ENCODE measurements around the gene RAB19.
A peak's percentile ranks its signal among the peaks of the same experiment; 100 is the strongest.

Gene RAB19

DNA sequence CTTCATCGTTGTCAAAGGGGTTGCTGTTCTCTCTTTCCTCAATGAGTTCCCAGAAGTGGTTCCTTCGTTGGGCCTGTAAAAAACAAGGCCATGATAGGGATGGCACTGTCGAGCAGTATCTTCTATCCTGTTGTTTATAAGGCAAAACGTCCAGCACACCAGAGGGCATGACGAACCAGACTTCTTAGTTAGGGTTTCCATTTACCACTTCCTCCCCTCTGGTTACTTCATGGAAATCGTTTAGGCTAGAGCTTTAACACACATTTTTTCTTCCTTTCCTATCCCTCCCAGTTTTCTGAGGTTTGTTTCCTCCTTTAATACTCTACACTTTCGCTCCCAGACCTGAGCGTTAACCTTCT, 50.8 kb downstream of the RAB19 start:
- no peak for DNase-seq

DNA sequence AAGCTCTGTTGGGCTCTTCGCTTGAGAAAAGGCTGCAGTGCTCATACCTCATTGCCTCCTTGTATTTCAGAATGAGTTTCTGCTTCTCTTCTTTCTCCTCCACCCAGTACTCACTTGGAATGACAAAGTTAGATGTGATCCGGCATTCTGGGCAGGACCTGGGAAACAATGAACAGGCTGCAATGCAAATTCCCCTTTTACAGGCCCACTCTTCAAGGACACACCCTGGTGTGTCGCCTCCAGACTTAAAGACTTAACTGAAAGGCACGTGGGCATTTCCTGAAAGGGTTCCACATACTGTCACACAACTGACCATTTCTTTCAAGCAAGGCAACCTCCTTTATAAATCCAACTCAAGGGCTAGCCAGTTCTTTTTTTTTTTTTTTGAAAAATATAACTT, 51.9 kb downstream of the RAB19 start:
- no peak for DNase-seq

DNA sequence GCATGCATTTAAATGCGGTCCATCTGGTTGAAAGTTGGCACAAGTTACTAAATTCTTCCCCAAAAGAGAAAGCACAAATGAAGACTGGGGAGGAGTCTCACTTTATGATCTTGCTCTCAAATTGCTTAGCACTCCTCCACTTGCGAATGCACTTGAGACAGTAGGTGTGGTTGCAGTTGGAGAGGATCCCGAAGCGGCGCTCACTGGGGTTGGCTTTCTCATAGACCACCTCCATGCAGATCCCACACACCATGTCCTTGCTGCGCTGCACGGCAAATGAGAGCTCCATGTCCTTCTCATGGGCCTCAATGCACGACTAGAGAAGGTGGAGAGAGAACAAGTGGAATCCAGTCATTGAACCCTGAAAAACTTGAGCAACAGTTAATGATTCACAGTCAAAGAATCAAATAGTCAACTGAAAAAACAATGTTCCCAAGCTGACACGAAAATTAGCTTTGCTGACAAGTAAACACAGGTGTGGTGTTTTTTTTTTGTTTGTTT, 52.7 kb downstream of the RAB19 start:
- DNase-seq, result no peak

DNA sequence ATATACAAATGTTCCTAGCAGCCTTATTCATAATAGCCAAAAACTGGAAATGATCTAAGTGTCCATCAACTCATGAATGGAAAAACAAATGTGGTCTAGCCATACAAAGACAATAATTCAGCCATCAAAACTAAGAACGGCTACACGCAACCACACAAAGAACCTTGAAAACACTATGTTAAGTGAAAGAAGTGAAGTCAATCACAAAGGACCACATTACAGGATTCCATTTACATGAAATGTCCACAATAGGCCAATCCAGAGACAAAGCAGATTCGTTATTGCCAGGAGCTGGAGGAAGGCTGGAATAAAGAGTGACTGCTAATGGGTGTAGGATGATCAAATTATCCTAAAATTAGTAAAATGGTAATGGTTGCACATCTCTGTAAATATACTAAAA, 54.3 kb downstream of the RAB19 start:
- DNase-seq, result no peak

DNA sequence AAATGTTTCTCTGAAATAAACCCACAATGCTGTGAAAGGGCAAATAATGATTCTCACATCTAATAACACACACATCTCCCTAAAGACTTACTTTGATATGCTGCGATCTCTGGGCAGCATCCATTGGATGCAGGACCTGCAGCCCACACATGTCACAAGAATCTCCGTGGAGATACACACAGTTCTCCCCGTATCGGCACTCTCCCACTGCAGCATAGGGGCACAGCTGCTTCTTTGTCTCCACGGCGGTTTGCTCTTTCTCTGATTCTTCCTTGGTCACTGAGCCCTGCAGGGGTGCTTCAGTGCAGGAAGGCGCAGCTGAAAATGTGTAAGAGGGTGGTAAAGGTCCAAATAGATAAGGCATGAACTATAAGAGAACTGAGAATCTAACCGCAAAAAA, 55.1 kb downstream of the RAB19 start:
- DNase-seq, result no peak

DNA sequence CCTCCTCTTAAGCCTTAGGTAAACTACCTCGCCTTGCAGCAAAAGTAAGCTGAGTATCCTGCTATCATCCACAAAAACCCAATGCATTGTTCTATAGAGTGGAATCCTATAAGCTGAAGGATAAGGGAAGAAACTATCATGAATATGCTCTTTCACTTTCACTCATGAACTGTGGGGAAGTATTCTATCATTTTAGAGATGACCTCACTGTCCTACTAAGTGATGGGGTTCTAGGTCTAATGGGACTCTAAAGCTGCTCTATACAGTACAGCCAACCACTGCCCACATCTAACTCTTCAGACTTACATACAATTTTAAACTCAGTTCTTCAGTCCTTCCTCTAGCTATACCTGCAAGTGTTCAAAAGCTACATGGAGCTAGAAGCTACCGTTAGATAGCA, 59.3 kb downstream of the RAB19 start:
- DNase-seq, result no peak

DNA sequence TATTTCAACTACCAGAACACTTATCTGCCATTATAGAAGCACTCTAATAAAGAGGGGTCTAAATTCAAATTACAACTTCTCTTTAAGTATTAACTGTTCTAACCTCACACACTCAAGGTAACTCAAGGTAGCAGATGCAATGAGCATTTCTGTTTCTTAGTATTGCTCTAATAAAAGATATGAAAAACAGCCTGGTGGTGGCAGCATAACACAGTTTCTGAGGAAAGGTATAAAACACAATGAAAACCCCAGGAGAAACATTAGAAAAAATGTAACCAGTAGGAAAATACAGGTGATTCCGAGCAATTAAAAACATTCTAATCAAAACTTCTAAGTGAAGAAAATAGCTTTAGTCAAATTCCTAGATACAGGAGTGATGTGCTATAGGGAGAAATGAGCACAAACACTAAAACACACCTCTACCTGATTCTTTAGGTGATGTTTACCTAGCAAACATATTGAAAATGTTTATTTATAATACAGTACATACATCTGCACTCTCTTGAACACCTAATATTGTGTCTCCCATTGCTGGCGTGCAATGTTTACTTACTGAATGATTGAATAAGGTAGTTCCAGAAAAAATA, 72.0 kb downstream of the RAB19 start:
- peak; percentile 47 for DNase-seq

DNA sequence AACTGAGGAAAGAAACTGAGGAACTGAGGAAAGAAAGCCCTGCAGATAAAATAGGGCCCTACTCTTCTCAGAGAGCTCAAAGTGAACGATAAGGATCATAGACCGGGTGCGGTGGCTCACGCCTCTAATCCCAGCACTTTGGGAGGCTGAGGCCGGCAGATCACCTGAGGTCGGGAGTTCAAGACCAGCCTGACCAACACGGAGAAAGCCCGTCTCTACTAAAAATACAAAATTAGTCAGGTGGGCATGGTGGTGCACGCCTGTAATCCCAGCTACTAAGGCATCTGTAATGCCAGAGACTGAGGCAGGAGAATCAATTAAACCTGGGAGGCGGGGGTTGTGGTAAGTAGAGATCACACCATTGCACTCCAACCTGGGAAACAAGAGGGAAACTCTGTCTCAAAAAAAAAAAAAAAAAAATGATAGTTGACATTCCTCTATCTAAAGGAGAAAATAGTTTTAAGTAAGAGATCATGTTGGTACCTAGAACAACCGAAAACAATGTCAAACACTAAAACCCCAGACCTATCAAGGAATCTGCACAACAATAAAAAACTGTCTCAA, 72.9 kb downstream of the RAB19 start:
- DNase-seq, result no peak

Measured in activated CD8-positive, alpha-beta memory T cell treated with anti-CD3 and anti-CD28 coated beads, Interleukin-2, amount 50 U/mL, for 4 hours (primary cell).